Astrocyte (in vitro differentiated cells and primary cell): Measurements from ENCODE around the gene PAX8.

ENCODE experiments used
- CTCF ChIP-seq: IDR thresholded peaks from 2 replicates; pipeline ENCODE4 v1.5.1; 2011; ENCODE audit warnings: low read depth, mild to moderate bottlenecking, inconsistent platforms, low read length, moderate library complexity; ENCODE audit not compliant: insufficient read depth
- EZH2 ChIP-seq: IDR thresholded peaks from 2 replicates; pipeline ENCODE4 v1.6.1; 2012; ENCODE audit warnings: mild to moderate bottlenecking, low read length, inconsistent platforms; ENCODE audit not compliant: insufficient read depth

GRCh38 chr2:113202305-113203216 lies 76.2 kb downstream of the PAX8 start:
- TF ChIP-seq CTCF (no peak), EZH2 (no peak)
